WTC11 (cell line): Measurements from ENCODE around the gene ZBTB16. TPM values are rescaled to one million over a fixed set of nuclear protein-coding genes. Genes with fewer than 3 reads are reported as not detected.

ENCODE experiments used
- ATAC-seq: fragments of 200-7000 bp; cut with Tn5 transposase; 2 replicates; pipeline ENCODE4 v1.10.0; 2021; ENCODE audit warnings: mild to moderate bottlenecking, moderate library complexity
- CTCF ChIA-PET: fragments of 300-600 bp; sonication (Branson Sonifier 250); formaldehyde crosslinking; loops from one replicate; lab custom pipeline; 2021; ENCODE audit warnings: antibody characterized with exemption; lab: Charles Lee
- POLR2A ChIA-PET: fragments of 350-600 bp; sonication (Branson Sonifier 250); formaldehyde crosslinking; loops from one replicate; lab custom pipeline; 2021; ENCODE audit warnings: antibody characterized with exemption; lab: Charles Lee
- DNase-seq: peaks from one replicate; pipeline ENCODE4 v3.0.0; 2021; ENCODE audit warnings: low spot score
- H3K27ac Mint-ChIP-seq: 2 replicates; pipeline ENCODE4 v1.8.0; 2021; ENCODE audit warnings: mixed read lengths
- H3K27me3 Mint-ChIP-seq: 2 replicates; pipeline ENCODE4 v1.8.0; 2021; ENCODE audit warnings: low read depth, mild to moderate bottlenecking, moderate library complexity, mixed read lengths
- H3K36me3 Mint-ChIP-seq: 2 replicates; pipeline ENCODE4 v1.8.0; 2021; ENCODE audit warnings: mixed read lengths
- H3K4me1 Mint-ChIP-seq: 2 replicates; pipeline ENCODE4 v1.8.0; 2022; ENCODE audit warnings: mixed read lengths
- H3K4me3 Mint-ChIP-seq: 2 replicates; pipeline ENCODE4 v1.8.0; 2021; ENCODE audit warnings: mild to moderate bottlenecking, moderate library complexity, mixed read lengths
- H3K9me3 Mint-ChIP-seq: 2 replicates; pipeline ENCODE4 v1.8.0; 2021; ENCODE audit warnings: mixed read lengths
- ATF1 ChIP-seq: sonication (generic); formaldehyde crosslinking; IDR thresholded peaks from 2 replicates; pipeline ENCODE4 v1.8.1; 2023; ENCODE audit warnings: mild to moderate bottlenecking, moderate library complexity, missing genetic modification reagents
- ELF4 ChIP-seq: sonication (generic); formaldehyde crosslinking; IDR thresholded peaks from 2 replicates; pipeline ENCODE4 v1.8.1; 2022; ENCODE audit warnings: low read depth, mild to moderate bottlenecking, moderate library complexity, missing genetic modification reagents
- ETV6 ChIP-seq: sonication (generic); formaldehyde crosslinking; IDR thresholded peaks from 2 replicates; pipeline ENCODE4 v1.8.1; 2022; ENCODE audit warnings: mild to moderate bottlenecking, missing genetic modification reagents
- FOXJ3 ChIP-seq: sonication (generic); formaldehyde crosslinking; IDR thresholded peaks from 2 replicates; pipeline ENCODE4 v1.9.0; 2021; ENCODE audit warnings: missing genetic modification reagents, mild to moderate bottlenecking, borderline replicate concordance
- HMGA2 ChIP-seq: fragments of 250-450 bp; sonication (Bioruptor Pico); IDR thresholded peaks from 2 replicates; pipeline ENCODE4 v1.4.0; 2021; ENCODE audit warnings: mild to moderate bottlenecking, moderate library complexity
- KAT7 ChIP-seq: sonication (generic); formaldehyde crosslinking; IDR thresholded peaks from 2 replicates; pipeline ENCODE4 v1.8.1; 2023; ENCODE audit warnings: missing genetic modification reagents, mild to moderate bottlenecking, borderline replicate concordance
- MXD4 ChIP-seq: fragments of 250-450 bp; sonication (Bioruptor Pico); IDR thresholded peaks from 2 replicates; pipeline ENCODE4 v1.8.0; 2021; ENCODE audit warnings: mild to moderate bottlenecking, moderate library complexity, borderline replicate concordance
- NFATC4 ChIP-seq: fragments of 250-450 bp; sonication (Bioruptor Pico); IDR thresholded peaks from 2 replicates; pipeline ENCODE4 v1.9.0; 2021; ENCODE audit warnings: mild to moderate bottlenecking
- NR2C2 ChIP-seq: sonication (generic); formaldehyde crosslinking; IDR thresholded peaks from 2 replicates; pipeline ENCODE4 v1.8.0; 2022; ENCODE audit warnings: mild to moderate bottlenecking, missing genetic modification reagents
- RORB ChIP-seq: fragments of 250-450 bp; sonication (Bioruptor Pico); IDR thresholded peaks from 2 replicates; pipeline ENCODE4 v1.9.0; 2021; ENCODE audit warnings: mild to moderate bottlenecking
- TP53 ChIP-seq: sonication (generic); formaldehyde crosslinking; IDR thresholded peaks from 2 replicates; pipeline ENCODE4 v1.8.1; 2023; ENCODE audit warnings: mild to moderate bottlenecking, missing genetic modification reagents
- ZBTB21 ChIP-seq: sonication (generic); formaldehyde crosslinking; IDR thresholded peaks from 2 replicates; pipeline ENCODE4 v1.8.1; 2023; ENCODE audit warnings: mild to moderate bottlenecking, missing genetic modification reagents, borderline replicate concordance
- ZNF219 ChIP-seq: sonication (generic); formaldehyde crosslinking; IDR thresholded peaks from 2 replicates; pipeline ENCODE4 v1.8.0; 2023; ENCODE audit warnings: missing genetic modification reagents, mild to moderate bottlenecking, borderline replicate concordance
- total RNA-seq: library from RNA; stranded (reverse); gene quantifications from 3 replicates; pipeline ENCODE4 v1.2.3, GENCODE V29; 2021
- TF ChIP-seq, protein P1 (sequence below): fragments of 250-450 bp; sonication (Bioruptor Pico); IDR thresholded peaks from 2 replicates; pipeline ENCODE4 v2.1.2; 2022; ENCODE audit warnings: mild to moderate bottlenecking, moderate library complexity
- TF ChIP-seq, protein P2 (sequence below): sonication (generic); formaldehyde crosslinking; IDR thresholded peaks from 2 replicates; pipeline ENCODE4 v1.8.0; 2022; ENCODE audit warnings: mild to moderate bottlenecking, missing genetic modification reagents
- TF ChIP-seq, protein P3 (sequence below): sonication (generic); formaldehyde crosslinking; IDR thresholded peaks from 2 replicates; pipeline ENCODE4 v1.8.0; 2023; ENCODE audit warnings: mild to moderate bottlenecking, missing genetic modification reagents
- TF ChIP-seq, protein P4 (sequence below): fragments of 250-450 bp; sonication (Bioruptor Pico); IDR thresholded peaks from 2 replicates; pipeline ENCODE4 v1.9.0; 2021; ENCODE audit warnings: moderate library complexity, mild to moderate bottlenecking, inconsistent platforms, borderline replicate concordance
- TF ChIP-seq, protein P5 (sequence below): sonication (generic); formaldehyde crosslinking; IDR thresholded peaks from 2 replicates; pipeline ENCODE4 v1.8.1; 2022; ENCODE audit warnings: mild to moderate bottlenecking, moderate library complexity, missing genetic modification reagents
- TF ChIP-seq, protein P6 (sequence below): sonication (generic); formaldehyde crosslinking; IDR thresholded peaks from 2 replicates; pipeline ENCODE4 v1.8.1; 2023; ENCODE audit warnings: mild to moderate bottlenecking, missing genetic modification reagents
- TF ChIP-seq, protein P7 (sequence below): sonication (generic); formaldehyde crosslinking; IDR thresholded peaks from 2 replicates; pipeline ENCODE4 v1.8.1; 2022; ENCODE audit warnings: low read depth, mild to moderate bottlenecking, moderate library complexity, missing genetic modification reagents, borderline replicate concordance

Gene ZBTB16
- total RNA-seq, 1 experiment from 2014 or later = 0.57 TPM

DNA sequence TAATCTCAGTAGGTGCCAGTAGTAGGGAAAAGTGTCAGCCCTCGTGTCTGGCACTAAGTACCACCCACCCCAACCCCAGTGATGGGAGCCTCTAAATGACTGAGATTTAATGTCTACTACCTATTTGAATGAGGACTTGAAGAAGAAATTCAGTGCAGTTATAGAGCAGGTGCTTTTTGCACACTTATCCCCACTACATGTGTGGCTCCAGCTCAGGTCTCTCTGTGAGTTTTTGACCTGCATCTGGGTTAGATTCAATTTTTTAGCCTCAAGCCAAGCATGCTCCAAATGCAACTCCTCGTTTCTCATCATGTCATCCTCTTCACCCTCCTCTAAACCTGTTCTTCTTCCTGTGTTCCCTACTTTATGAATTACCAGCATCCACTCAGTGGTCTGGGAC, 211.8 kb downstream of the ZBTB16 start:
- no peak for ATAC-seq
- ChIA-PET POLR2A (interaction anchor here (0.7 kb wide), 1 partner anchor 9 kb away, joined by 3 read pairs; no protein-coding TSS in a partner anchor), CTCF (interaction anchor here (1.4 kb wide), 1 partner anchor 10 kb away, joined by 5 read pairs; no protein-coding TSS in a partner anchor)
- H3K9me3 Mint-ChIP-seq = peaks cover 9% of the 10 kb centered on the region
- no peaks in the 10 kb centered on the region for H3K4me1 Mint-ChIP-seq
- DNase-seq = no peak
- no peaks in the 10 kb centered on the region for H3K36me3 Mint-ChIP-seq
- H3K27me3 Mint-ChIP-seq = peaks cover 11% of the 10 kb centered on the region
- H3K27ac Mint-ChIP-seq = no peak overlapping the region
- no peak overlapping the region for H3K4me3 Mint-ChIP-seq
- TF ChIP-seq NFATC4 (CRISPR knock-in tag) (no peak), FOXJ3 (CRISPR knock-in tag) (no peak)
- TF ChIP-seq, protein P1, sequence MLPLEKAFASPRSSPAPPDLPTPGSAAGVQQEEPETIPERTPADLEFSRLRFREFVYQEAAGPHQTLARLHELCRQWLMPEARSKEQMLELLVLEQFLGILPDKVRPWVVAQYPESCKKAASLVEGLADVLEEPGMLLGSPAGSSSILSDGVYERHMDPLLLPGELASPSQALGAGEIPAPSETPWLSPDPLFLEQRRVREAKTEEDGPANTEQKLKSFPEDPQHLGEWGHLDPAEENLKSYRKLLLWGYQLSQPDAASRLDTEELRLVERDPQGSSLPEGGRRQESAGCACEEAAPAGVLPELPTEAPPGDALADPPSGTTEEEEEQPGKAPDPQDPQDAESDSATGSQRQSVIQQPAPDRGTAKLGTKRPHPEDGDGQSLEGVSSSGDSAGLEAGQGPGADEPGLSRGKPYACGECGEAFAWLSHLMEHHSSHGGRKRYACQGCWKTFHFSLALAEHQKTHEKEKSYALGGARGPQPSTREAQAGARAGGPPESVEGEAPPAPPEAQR = no peak
- TF ChIP-seq, protein P2, sequence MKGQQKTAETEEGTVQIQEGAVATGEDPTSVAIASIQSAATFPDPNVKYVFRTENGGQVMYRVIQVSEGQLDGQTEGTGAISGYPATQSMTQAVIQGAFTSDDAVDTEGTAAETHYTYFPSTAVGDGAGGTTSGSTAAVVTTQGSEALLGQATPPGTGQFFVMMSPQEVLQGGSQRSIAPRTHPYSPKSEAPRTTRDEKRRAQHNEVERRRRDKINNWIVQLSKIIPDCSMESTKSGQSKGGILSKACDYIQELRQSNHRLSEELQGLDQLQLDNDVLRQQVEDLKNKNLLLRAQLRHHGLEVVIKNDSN (CRISPR knock-in tag) = no peak

DNA sequence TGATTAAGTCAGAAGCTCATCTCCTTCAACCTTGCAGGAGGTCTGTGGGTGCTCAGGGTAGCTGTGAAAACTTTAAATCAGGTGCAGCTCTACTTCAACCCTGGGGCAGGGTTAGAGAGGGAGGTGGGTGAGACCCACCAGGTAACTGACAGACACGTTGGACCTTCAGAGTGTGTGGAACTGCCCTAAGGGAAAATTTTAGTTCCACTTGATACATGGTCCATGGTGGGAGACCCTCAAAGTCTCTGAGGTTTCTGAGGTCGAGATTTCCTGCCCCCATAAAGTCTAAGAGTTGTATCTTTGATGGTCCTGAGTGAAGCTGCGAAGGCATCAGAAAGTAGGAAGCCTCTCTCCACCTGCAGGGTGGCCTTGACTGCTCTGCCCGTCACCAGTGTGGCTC, 212.8 kb downstream of the ZBTB16 start:
- POLR2A ChIA-PET = no interaction called here
- CTCF ChIA-PET = interaction anchor here (1.4 kb wide), 1 partner anchor 11 kb away, joined by 5 read pairs; no protein-coding TSS in a partner anchor

More for the DNA sequence above, 212.8 kb downstream of the ZBTB16 start:
- DNase-seq (no peak), ATAC-seq (no peak)
- H3K9me3 Mint-ChIP-seq = peaks cover 9% of the 10 kb centered on the region
- TF ChIP-seq ETV6 (CRISPR knock-in tag) = no peak
- TF ChIP-seq ATF1 (CRISPR knock-in tag) = no peak
- no peak for TF ChIP-seq ZBTB21 (CRISPR knock-in tag)
- TF ChIP-seq, protein P3, sequence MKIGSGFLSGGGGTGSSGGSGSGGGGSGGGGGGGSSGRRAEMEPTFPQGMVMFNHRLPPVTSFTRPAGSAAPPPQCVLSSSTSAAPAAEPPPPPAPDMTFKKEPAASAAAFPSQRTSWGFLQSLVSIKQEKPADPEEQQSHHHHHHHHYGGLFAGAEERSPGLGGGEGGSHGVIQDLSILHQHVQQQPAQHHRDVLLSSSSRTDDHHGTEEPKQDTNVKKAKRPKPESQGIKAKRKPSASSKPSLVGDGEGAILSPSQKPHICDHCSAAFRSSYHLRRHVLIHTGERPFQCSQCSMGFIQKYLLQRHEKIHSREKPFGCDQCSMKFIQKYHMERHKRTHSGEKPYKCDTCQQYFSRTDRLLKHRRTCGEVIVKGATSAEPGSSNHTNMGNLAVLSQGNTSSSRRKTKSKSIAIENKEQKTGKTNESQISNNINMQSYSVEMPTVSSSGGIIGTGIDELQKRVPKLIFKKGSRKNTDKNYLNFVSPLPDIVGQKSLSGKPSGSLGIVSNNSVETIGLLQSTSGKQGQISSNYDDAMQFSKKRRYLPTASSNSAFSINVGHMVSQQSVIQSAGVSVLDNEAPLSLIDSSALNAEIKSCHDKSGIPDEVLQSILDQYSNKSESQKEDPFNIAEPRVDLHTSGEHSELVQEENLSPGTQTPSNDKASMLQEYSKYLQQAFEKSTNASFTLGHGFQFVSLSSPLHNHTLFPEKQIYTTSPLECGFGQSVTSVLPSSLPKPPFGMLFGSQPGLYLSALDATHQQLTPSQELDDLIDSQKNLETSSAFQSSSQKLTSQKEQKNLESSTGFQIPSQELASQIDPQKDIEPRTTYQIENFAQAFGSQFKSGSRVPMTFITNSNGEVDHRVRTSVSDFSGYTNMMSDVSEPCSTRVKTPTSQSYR = no peak
- TF ChIP-seq ZNF219 (CRISPR knock-in tag) = no peak
- TF ChIP-seq, protein P4, sequence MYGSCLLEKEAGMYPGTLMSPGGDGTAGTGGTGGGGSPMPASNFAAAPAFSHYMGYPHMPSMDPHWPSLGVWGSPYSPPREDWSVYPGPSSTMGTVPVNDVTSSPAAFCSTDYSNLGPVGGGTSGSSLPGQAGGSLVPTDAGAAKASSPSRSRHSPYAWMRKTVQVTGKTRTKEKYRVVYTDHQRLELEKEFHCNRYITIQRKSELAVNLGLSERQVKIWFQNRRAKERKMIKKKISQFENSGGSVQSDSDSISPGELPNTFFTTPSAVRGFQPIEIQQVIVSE (CRISPR knock-in tag) = no peak
- no peak for TF ChIP-seq TP53 (CRISPR knock-in tag)
- TF ChIP-seq KAT7 (CRISPR knock-in tag) = no peak
- TF ChIP-seq, protein P5, sequence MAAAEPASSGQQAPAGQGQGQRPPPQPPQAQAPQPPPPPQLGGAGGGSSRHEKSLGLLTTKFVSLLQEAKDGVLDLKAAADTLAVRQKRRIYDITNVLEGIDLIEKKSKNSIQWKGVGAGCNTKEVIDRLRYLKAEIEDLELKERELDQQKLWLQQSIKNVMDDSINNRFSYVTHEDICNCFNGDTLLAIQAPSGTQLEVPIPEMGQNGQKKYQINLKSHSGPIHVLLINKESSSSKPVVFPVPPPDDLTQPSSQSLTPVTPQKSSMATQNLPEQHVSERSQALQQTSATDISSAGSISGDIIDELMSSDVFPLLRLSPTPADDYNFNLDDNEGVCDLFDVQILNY (CRISPR knock-in tag) = no peak
- TF ChIP-seq RORB = no peak
- no peak for TF ChIP-seq MXD4
- TF ChIP-seq, protein P6, sequence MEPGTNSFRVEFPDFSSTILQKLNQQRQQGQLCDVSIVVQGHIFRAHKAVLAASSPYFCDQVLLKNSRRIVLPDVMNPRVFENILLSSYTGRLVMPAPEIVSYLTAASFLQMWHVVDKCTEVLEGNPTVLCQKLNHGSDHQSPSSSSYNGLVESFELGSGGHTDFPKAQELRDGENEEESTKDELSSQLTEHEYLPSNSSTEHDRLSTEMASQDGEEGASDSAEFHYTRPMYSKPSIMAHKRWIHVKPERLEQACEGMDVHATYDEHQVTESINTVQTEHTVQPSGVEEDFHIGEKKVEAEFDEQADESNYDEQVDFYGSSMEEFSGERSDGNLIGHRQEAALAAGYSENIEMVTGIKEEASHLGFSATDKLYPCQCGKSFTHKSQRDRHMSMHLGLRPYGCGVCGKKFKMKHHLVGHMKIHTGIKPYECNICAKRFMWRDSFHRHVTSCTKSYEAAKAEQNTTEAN (CRISPR knock-in tag) = no peak
- no peak for TF ChIP-seq HMGA2
- no peak for TF ChIP-seq ELF4 (CRISPR knock-in tag)
- TF ChIP-seq, protein P7, sequence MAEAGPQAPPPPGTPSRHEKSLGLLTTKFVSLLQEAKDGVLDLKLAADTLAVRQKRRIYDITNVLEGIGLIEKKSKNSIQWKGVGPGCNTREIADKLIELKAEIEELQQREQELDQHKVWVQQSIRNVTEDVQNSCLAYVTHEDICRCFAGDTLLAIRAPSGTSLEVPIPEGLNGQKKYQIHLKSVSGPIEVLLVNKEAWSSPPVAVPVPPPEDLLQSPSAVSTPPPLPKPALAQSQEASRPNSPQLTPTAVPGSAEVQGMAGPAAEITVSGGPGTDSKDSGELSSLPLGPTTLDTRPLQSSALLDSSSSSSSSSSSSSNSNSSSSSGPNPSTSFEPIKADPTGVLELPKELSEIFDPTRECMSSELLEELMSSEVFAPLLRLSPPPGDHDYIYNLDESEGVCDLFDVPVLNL (CRISPR knock-in tag) = no peak
- TF ChIP-seq NR2C2 (CRISPR knock-in tag) = no peak
- H3K27me3 Mint-ChIP-seq = peaks cover 11% of the 10 kb centered on the region
- no peaks in the 10 kb centered on the region for H3K36me3 Mint-ChIP-seq
- H3K4me3 Mint-ChIP-seq = no peak overlapping the region
- H3K4me1 Mint-ChIP-seq = no peaks in the 10 kb centered on the region
- no peak overlapping the region for H3K27ac Mint-ChIP-seq
